NCI-H2107 (cell line): Measurements from ENCODE around the gene TSPYL6.

Experiments used
- DNase-seq: peaks from one replicate; lab custom pipeline; 2025; lab: John Stamatoyannopoulos, UW

The TSPYL6 gene

GRCh38 chr2:54255230-54256090 lies 569 bp downstream of the TSPYL6 start:
- DNase-seq = no peak

GRCh38 chr2:54254180-54254579 lies 1.8 kb downstream of the TSPYL6 start:
- no peak for DNase-seq

GRCh38 chr2:54249629-54250028 lies 6.4 kb downstream of the TSPYL6 start:
- no peak for DNase-seq

DNA sequence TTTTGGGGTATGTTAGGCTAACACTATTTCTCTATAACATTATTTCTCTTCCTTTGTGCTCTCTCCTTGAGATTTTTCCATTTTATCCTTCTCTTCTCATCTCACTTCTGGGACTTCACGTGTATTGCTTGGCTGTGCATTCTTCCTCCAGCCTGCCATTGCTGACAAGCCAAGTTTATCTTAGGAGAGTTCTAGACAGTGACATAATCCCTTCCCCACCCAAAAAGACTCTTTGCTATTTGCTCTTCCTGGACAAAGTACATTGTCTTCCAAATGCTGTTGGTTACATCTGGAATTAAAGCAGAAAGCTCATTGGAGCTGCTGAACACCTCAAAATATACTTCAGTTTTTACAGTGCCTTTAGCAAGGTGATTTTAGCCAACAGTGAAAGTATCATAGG lies 8.9 kb downstream of the TSPYL6 start:
- DNase-seq = no peak

GRCh38 chr2:54240515-54241469 lies 15.2 kb downstream of the TSPYL6 start:
- DNase-seq = no peak

GRCh38 chr2:54239427-54239826 lies 16.6 kb downstream of the TSPYL6 start:
- DNase-seq = no peak

- no peak for DNase-seq
Observed at GRCh38 chr2:54237428-54237827, 18.6 kb downstream of the TSPYL6 start.

- no peak for DNase-seq
Observed at GRCh38 chr2:54233832-54234649, 22.0 kb downstream of the TSPYL6 start.

DNA sequence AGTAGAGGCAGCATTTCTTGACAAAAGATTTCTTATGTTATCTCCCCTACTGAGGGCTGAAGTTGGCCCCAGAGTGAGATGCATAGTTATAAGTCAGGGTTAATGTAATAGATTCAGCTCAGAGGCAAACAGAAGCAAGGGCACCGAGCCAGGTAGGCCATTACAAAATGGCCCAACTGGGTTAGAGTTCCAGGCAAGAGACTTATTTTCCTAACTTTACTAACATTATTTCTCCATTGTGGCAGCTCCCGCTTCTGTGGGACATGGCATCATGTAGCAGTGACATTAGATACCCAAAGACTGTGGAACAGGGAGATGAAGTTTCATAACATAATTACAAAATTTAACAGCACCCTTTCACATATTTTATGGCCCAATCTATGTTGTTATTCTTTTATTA lies 27.1 kb downstream of the TSPYL6 start:
- DNase-seq = no peak

- DNase-seq = no peak
Observed at GRCh38 chr2:54227798-54228197, 28.2 kb downstream of the TSPYL6 start.

GRCh38 chr2:54226260-54226659 lies 29.8 kb downstream of the TSPYL6 start:
- no peak for DNase-seq

DNA sequence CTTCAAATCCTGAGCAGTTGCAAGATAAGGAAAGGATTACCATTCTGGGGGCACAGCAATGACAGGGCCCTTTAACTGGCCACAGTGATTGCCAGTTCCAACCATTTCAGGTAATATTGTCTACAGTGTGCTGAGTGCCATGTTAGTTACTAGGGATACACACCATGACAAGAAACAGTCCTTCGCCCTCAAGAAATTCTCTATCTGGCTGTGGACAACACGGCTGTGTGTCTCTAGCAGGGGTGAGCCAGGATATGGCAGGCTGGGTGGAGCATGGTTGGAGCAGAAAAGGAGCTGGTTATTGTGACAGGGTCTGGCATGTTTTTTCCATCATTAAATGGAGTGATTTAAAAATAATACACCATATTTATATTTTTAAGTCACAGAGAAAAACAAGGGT lies 31.0 kb downstream of the TSPYL6 start:
- DNase-seq = no peak

- DNase-seq = no peak
Observed at GRCh38 chr2:54213082-54213481, 42.9 kb downstream of the TSPYL6 start.

DNA sequence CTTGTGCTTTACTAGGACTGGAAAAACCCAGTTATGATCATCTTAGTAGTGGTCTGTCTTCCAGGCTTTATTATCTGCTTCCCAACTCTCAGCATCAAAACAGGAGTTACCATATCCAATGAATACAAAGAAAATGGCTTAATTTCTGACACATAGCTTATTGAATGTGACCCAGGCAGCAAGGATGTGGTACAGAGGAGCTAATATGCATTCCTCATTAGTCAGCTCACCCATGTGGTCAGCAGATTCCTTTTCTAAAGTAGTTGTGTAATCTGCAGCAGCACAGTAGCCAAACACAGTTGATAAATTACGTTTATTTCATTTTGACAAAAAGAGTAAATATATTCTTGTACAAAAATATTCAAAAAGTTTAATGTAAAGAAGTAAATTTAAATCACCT lies 43.6 kb downstream of the TSPYL6 start:
- DNase-seq = no peak

DNA sequence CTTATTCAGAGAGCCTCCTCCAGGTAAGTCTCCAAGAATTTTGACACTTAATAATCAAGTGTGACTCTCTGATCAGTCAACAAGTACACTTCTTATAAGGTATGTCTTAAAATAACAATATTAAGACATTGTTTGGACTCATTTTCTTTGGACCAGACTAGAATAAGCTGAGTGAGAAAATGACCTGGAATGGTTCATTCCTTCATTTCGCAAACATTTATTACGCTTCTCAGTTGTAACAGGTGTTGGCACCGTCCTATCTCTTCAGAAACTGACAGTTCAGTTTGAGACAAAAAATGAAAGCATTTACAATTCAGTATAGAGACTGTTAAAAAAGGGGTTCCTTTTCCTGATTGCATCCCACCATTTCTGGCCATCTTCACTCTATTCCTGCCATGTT lies 46.6 kb downstream of the TSPYL6 start:
- DNase-seq = no peak

DNA sequence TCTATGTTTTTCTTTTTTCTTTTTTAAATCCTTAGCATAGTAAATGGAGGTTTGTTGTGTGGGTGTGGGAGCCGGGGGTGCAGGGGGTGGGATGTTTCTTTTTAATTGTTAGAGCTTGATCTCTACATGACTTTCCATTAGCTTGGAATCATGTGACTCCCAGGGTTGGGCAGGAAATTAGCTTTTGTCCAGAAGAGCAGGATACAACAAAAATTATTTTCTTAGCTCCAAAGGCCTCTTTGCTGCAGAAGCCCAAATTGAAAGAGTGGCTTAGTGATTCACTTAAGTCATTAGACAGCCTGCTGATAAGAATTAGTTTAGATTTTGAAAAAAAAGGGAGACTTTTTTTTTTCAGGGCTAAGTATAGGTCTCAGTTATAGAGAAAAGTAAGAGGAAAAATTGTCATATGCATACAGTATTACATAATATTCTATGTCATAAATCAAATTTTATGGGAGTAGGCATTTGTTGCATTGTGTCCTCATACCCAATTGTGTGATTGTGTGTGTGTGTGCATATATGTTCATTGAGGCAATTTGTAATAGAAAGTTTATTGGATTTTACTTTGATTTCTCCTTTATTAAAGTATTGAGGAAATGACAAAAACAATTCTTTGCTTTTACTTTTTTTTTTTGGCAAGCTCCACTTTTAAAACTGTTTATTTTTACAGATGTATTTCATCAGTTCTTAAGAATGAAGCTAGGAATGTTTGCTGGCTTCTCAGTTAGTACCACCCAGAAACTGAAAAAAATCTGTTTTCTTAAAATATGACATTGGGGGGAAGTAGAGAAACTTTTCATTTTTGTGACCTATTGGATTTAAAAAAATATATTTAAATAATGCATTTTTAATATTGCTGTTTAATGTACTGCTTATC lies 47.4 kb downstream of the TSPYL6 start:
- no peak for DNase-seq

- no peak for DNase-seq
Observed at GRCh38 chr2:54207666-54208195, 48.3 kb downstream of the TSPYL6 start.

- peak; percentile 12 for DNase-seq
Observed at GRCh38 chr2:54206596-54206995, 49.4 kb downstream of the TSPYL6 start.

GRCh38 chr2:54204476-54204875 lies 51.6 kb downstream of the TSPYL6 start:
- no peak for DNase-seq
